Measurements from ENCODE around the gene ST6GALNAC3. TPM values are rescaled to one million over a fixed set of nuclear protein-coding genes. Genes with fewer than 3 reads are reported as not detected.

ST6GALNAC3 gene
- total RNA-seq, 1 donor from 2014 or later, result 11.0 TPM

GRCh38 chr1:76156987-76157386 is 82.4 kb downstream of the ST6GALNAC3 start:
- no peaks in the 10 kb centered on the region for H3K9me3 Mint-ChIP-seq (ENCODE audit: low read depth)
- H3K4me1 Mint-ChIP-seq (ENCODE audit: low read depth), result peaks cover 8% of the 10 kb centered on the region
- no peak overlapping the region for H3K4me3 Mint-ChIP-seq (ENCODE audit: low read depth)
- no peak for DNase-seq (ENCODE audit: low spot score, unreplicated experiment)
- no peak overlapping the region for H3K27ac Mint-ChIP-seq
- no peak for TF ChIP-seq CTCF (IDR thresholded peaks at IDR 0.05; ENCODE audit: unreplicated experiment)
- no peaks in the 10 kb centered on the region for H3K36me3 Mint-ChIP-seq (ENCODE audit: insufficient read depth)
- H3K27me3 Mint-ChIP-seq, result no peaks in the 10 kb centered on the region

- DNase-seq (ENCODE audit: low spot score, unreplicated experiment), result no peak
- H3K27ac Mint-ChIP-seq, result no peak overlapping the region
- TF ChIP-seq CTCF (IDR thresholded peaks at IDR 0.05; ENCODE audit: unreplicated experiment), result no peak
- no peaks in the 10 kb centered on the region for H3K36me3 Mint-ChIP-seq (ENCODE audit: insufficient read depth)
- no peak overlapping the region for H3K4me3 Mint-ChIP-seq (ENCODE audit: low read depth)
- no peaks in the 10 kb centered on the region for H3K9me3 Mint-ChIP-seq (ENCODE audit: low read depth)
- H3K27me3 Mint-ChIP-seq, result no peaks in the 10 kb centered on the region
- H3K4me1 Mint-ChIP-seq (ENCODE audit: low read depth), result peaks cover 12% of the 10 kb centered on the region
These were observed 83.6 kb downstream of the ST6GALNAC3 start for GRCh38 chr1:76158126-76158525.

- DNase-seq (ENCODE audit: low spot score, unreplicated experiment), result no peak
- no peaks in the 10 kb centered on the region for H3K27me3 Mint-ChIP-seq
- H3K27ac Mint-ChIP-seq, result no peak overlapping the region
- H3K4me3 Mint-ChIP-seq (ENCODE audit: low read depth), result no peak overlapping the region
- H3K4me1 Mint-ChIP-seq (ENCODE audit: low read depth), result peaks cover 9% of the 10 kb centered on the region
- no peaks in the 10 kb centered on the region for H3K36me3 Mint-ChIP-seq (ENCODE audit: insufficient read depth)
- H3K9me3 Mint-ChIP-seq (ENCODE audit: low read depth), result no peaks in the 10 kb centered on the region
- no peak for TF ChIP-seq CTCF (IDR thresholded peaks at IDR 0.05; ENCODE audit: unreplicated experiment)
These were observed 85.7 kb downstream of the ST6GALNAC3 start for GRCh38 chr1:76160225-76160624.

GRCh38 chr1:76161451-76161850 is 86.9 kb downstream of the ST6GALNAC3 start:
- Mint-ChIP-seq H3K4me1 (ENCODE audit: low read depth) (peaks cover 9% of the 10 kb centered on the region), H3K4me3 (ENCODE audit: low read depth) (no peak overlapping the region), H3K36me3 (ENCODE audit: insufficient read depth) (no peaks in the 10 kb centered on the region), H3K27ac (no peak overlapping the region), H3K9me3 (ENCODE audit: low read depth) (peaks cover 4% of the 10 kb centered on the region), H3K27me3 (no peaks in the 10 kb centered on the region)
- DNase-seq (ENCODE audit: low spot score, unreplicated experiment), result no peak
- TF ChIP-seq CTCF (IDR thresholded peaks at IDR 0.05; ENCODE audit: unreplicated experiment), result no peak

- no peak overlapping the region for H3K4me3 Mint-ChIP-seq (ENCODE audit: low read depth)
- DNase-seq (ENCODE audit: low spot score, unreplicated experiment), result no peak
- no peaks in the 10 kb centered on the region for H3K27me3 Mint-ChIP-seq
- TF ChIP-seq CTCF (IDR thresholded peaks at IDR 0.05; ENCODE audit: unreplicated experiment), result no peak
- H3K36me3 Mint-ChIP-seq (ENCODE audit: insufficient read depth), result no peaks in the 10 kb centered on the region
- no peak overlapping the region for H3K27ac Mint-ChIP-seq
- H3K9me3 Mint-ChIP-seq (ENCODE audit: low read depth), result peaks cover 6% of the 10 kb centered on the region
- H3K4me1 Mint-ChIP-seq (ENCODE audit: low read depth), result peaks cover 9% of the 10 kb centered on the region
These were observed 87.7 kb downstream of the ST6GALNAC3 start for GRCh38 chr1:76162254-76162653.
